H1 (cell line): ENCODE measurements around the gene THAP5. TPM values are rescaled to one million over a fixed set of nuclear protein-coding genes. Genes with fewer than 3 reads are reported as not detected.
"Not testable (repeated sequence)": the region's sequence is repeated elsewhere in the genome, so short reads cannot be mapped to it uniquely, and the experiment has no call there.

ENCODE experiments used
- CTCF ChIA-PET: fragments of 300-600 bp; sonication (Branson Sonifier 250); formaldehyde crosslinking; loops from one replicate; lab custom pipeline; 2021; ENCODE audit not compliant: partially characterized antibody; lab: Charles Lee
- POLR2A ChIA-PET: fragments of 300-600 bp; sonication (Branson Sonifier 250); formaldehyde crosslinking; loops from one replicate; lab custom pipeline; 2021; ENCODE audit warnings: inconsistent platforms; ENCODE audit not compliant: partially characterized antibody; lab: Charles Lee
- DNase-seq, 2 experiments: peaks; one replicate each; pipeline versions ENCODE4 v3.0.0 to v3.0.0-alpha.2; 2010 to 2022; ENCODE audit warnings: low spot score in 2 of 2, low read depth in 1 of 2, mixed read lengths in 1 of 2
- FAIRE-seq: peaks from 2 replicates; lab custom pipeline; 2011; peaks lifted over from hg19 to GRCh38; lab: Jason Lieb, UNC
- H2AFZ ChIP-seq: 2 replicates; pipeline ENCODE4 v1.8.1; 2012; ENCODE audit warnings: low read length, inconsistent platforms
- H2AK5ac ChIP-seq: 2 replicates; pipeline ENCODE4 v1.6.1; 2013; ENCODE audit warnings: low read depth, low read length
- H2BK120ac ChIP-seq: replicated peaks from 2 replicates; pipeline ENCODE3; 2013; ENCODE audit warnings: low read depth, low read length, inconsistent platforms
- H2BK12ac ChIP-seq: 2 replicates; pipeline ENCODE4 v1.6.1; 2013; ENCODE audit warnings: low read depth, low read length
- H2BK15ac ChIP-seq: 2 replicates; pipeline ENCODE4 v1.6.1; 2013; ENCODE audit warnings: low read length
- H2BK20ac ChIP-seq: 2 replicates; pipeline ENCODE4 v1.6.1; 2013; ENCODE audit warnings: low read length
- H2BK5ac ChIP-seq: 2 replicates; pipeline ENCODE4 v1.6.1; 2013; ENCODE audit warnings: low read depth, low read length
- H3K14ac ChIP-seq: 2 replicates; pipeline ENCODE4 v1.6.1; 2013; ENCODE audit warnings: inconsistent platforms; ENCODE audit not compliant: insufficient read length
- H3K18ac ChIP-seq: 2 replicates; pipeline ENCODE4 v1.6.1; 2013; ENCODE audit warnings: low read length; ENCODE audit errors: extremely low read depth
- H3K23ac ChIP-seq: 2 replicates; pipeline ENCODE4 v1.6.1; 2013; ENCODE audit warnings: inconsistent platforms; ENCODE audit not compliant: insufficient read length
- H3K23me2 ChIP-seq: 2 replicates; pipeline ENCODE4 v1.6.1; 2013; ENCODE audit warnings: low read depth, low read length
- H3K27ac ChIP-seq: 2 replicates; pipeline ENCODE4 v1.6.1; 2011; ENCODE audit warnings: low read depth, low read length, inconsistent platforms
- H3K27me3 ChIP-seq, 4 experiments: replicated peaks in 1 of 4; 1 replicate in 1 of 4; 2 replicates in 3 of 4; pipeline versions ENCODE4 v1.6.1 to v1.8.1; 2011 to 2013; ENCODE audit warnings: low read length in 3 of 4, mild to moderate bottlenecking in 3 of 4, inconsistent platforms in 2 of 4, mixed read lengths in 2 of 4, moderate library complexity in 1 of 4; ENCODE audit not compliant: control insufficient read depth in 3 of 4, insufficient read depth in 3 of 4; ENCODE audit errors: extremely low read depth in 1 of 4
- H3K36me3 ChIP-seq, 4 experiments: 2 replicates each; pipeline versions ENCODE4 v1.6.1 to v1.8.1; 2011 to 2013; ENCODE audit warnings: mild to moderate bottlenecking in 4 of 4, low read length in 3 of 4, moderate library complexity in 2 of 4, control low read depth in 1 of 4, inconsistent platforms in 1 of 4; ENCODE audit not compliant: insufficient read depth in 4 of 4, control insufficient read depth in 2 of 4
- H3K4ac ChIP-seq: replicated peaks from 2 replicates; pipeline ENCODE3; 2013; ENCODE audit warnings: low read length, low read depth, mixed read lengths, inconsistent platforms; ENCODE audit not compliant: insufficient read length
- H3K4me1 ChIP-seq, 4 experiments: replicated peaks in 1 of 4; 1 replicate in 1 of 4; 2 replicates in 3 of 4; pipeline versions ENCODE4 v1.6.1 to v1.8.1; 2011 to 2013; ENCODE audit warnings: low read length in 3 of 4, inconsistent platforms in 2 of 4, mixed read lengths in 1 of 4; ENCODE audit not compliant: insufficient read depth in 4 of 4, control insufficient read depth in 3 of 4
- H3K4me2 ChIP-seq, 2 experiments: 2 replicates each; pipeline versions ENCODE4 v1.6.1 to v1.8.1; 2011 to 2013; ENCODE audit warnings: low read depth in 2 of 2, low read length in 2 of 2, control low read depth in 1 of 2, inconsistent platforms in 1 of 2, mild to moderate bottlenecking in 1 of 2; ENCODE audit not compliant: insufficient read depth in 1 of 2
- H3K4me3 ChIP-seq, 4 experiments: fragments of 200-600, 300-600 bp in 1 of 4; sonication (generic), shearing (Covaris generic), sonication (Bioruptor Twin) in 1 of 4; 2 replicates each; pipeline versions ENCODE4 v1.5.1 to v1.8.1; 2011 to 2016; ENCODE audit warnings: low read length in 4 of 4, low read depth in 3 of 4, control low read depth in 2 of 4, inconsistent platforms in 2 of 4, mild to moderate bottlenecking in 2 of 4, mixed read lengths in 1 of 4, moderate library complexity in 1 of 4; ENCODE audit not compliant: insufficient read depth in 2 of 4; ENCODE audit errors: extremely low read depth in 1 of 4
- H3K56ac ChIP-seq: replicated peaks from 2 replicates; pipeline ENCODE3; 2013; ENCODE audit warnings: low read depth, mild to moderate bottlenecking, mixed read lengths, low read length, inconsistent platforms; ENCODE audit not compliant: insufficient read length
- H3K79me1 ChIP-seq: 2 replicates; pipeline ENCODE4 v1.6.1; 2013; ENCODE audit warnings: low read depth, low read length, control low read depth
- H3K79me2 ChIP-seq, 2 experiments: 2 replicates each; pipeline versions ENCODE4 v1.6.1 to v1.8.1; 2012 to 2013; ENCODE audit warnings: low read length in 2 of 2, mild to moderate bottlenecking in 2 of 2, inconsistent platforms in 1 of 2; ENCODE audit not compliant: insufficient read depth in 2 of 2, control insufficient read depth in 1 of 2
- H3K9ac ChIP-seq, 4 experiments: replicated peaks in 1 of 4; 1 replicate in 1 of 4; 2 replicates in 3 of 4; pipeline versions ENCODE4 v1.6.1 to v1.8.1; 2011 to 2013; ENCODE audit warnings: low read depth in 3 of 4, low read length in 3 of 4, control low read depth in 2 of 4, mild to moderate bottlenecking in 2 of 4, moderate library complexity in 2 of 4, inconsistent platforms in 1 of 4; ENCODE audit errors: extremely low read depth in 1 of 4
- H3K9me3 ChIP-seq, 2 experiments: 2 replicates each; pipeline versions ENCODE4 v1.6.1 to v1.8.1; 2012 to 2013; ENCODE audit warnings: mild to moderate bottlenecking in 2 of 2, moderate library complexity in 2 of 2, control low read depth in 1 of 2, inconsistent platforms in 1 of 2, low read depth in 1 of 2, low read length in 1 of 2, mixed read lengths in 1 of 2; ENCODE audit not compliant: insufficient read depth in 2 of 2
- H4K20me1 ChIP-seq, 2 experiments: replicated peaks in 1 of 2; 2 replicates each; pipeline versions ENCODE3 to v1.8.1; 2011 to 2013; ENCODE audit warnings: inconsistent platforms in 2 of 2, low read length in 2 of 2, mild to moderate bottlenecking in 1 of 2; ENCODE audit not compliant: insufficient read depth in 2 of 2, control insufficient read depth in 1 of 2
- H4K5ac ChIP-seq: 2 replicates; pipeline ENCODE4 v1.6.1; 2013; ENCODE audit warnings: low read length, low read depth, mixed read lengths, inconsistent platforms; ENCODE audit not compliant: insufficient read length
- H4K8ac ChIP-seq: 2 replicates; pipeline ENCODE4 v1.8.0; 2013; ENCODE audit warnings: mild to moderate bottlenecking, moderate library complexity, low read length, inconsistent platforms; ENCODE audit not compliant: insufficient read depth; ENCODE audit errors: extremely low read depth
- H4K91ac ChIP-seq: replicated peaks from 2 replicates; pipeline ENCODE3; 2013; ENCODE audit warnings: low read length, mixed read lengths, inconsistent platforms; ENCODE audit not compliant: insufficient read length
- CEBPB ChIP-seq: IDR thresholded peaks from 2 replicates; pipeline ENCODE4 v1.6.1; 2012; ENCODE audit warnings: low read depth, low read length
- GTF2F1 ChIP-seq: IDR thresholded peaks from 2 replicates; pipeline ENCODE4 v1.6.1; 2012; ENCODE audit warnings: low read depth, low read length, improper control_type of control experiment, borderline replicate concordance
- POLR2AphosphoS5 ChIP-seq: IDR thresholded peaks from 2 replicates; pipeline ENCODE4 v1.6.1; 2011; ENCODE audit warnings: low read depth, low read length
- RFX5 ChIP-seq: IDR thresholded peaks from 2 replicates; pipeline ENCODE4 v1.6.1; 2011; ENCODE audit warnings: low read depth, low read length, improper control_type of control experiment, borderline replicate concordance
- SIN3A ChIP-seq, 2 experiments: IDR thresholded peaks in 1 of 2; conservative IDR thresholded peaks in 1 of 2; 2 replicates each; pipeline ENCODE4 v1.6.1; 2011 to 2012; ENCODE audit warnings: low read length in 2 of 2, improper control_type of control experiment in 1 of 2, low read depth in 1 of 2, mild to moderate bottlenecking in 1 of 2
- SP4 ChIP-seq: IDR thresholded peaks from 2 replicates; pipeline ENCODE4 v1.6.1; 2012; ENCODE audit warnings: low read length, inconsistent platforms
- SUZ12 ChIP-seq: fragments of 200-600 bp; sonication (generic); IDR thresholded peaks from 2 replicates; pipeline ENCODE4 v1.6.1; 2012; ENCODE audit warnings: mild to moderate bottlenecking, inconsistent platforms, low read length, moderate library complexity, mixed read lengths
- TAF7 ChIP-seq: optimal IDR thresholded peaks from 2 replicates; pipeline ENCODE3; 2011; ENCODE audit warnings: low read depth, mild to moderate bottlenecking, inconsistent platforms, low read length, moderate library complexity, borderline replicate concordance
- WGBS, 2 experiments: shearing (Covaris generic) in 1 of 2; methylation state at CpG; one replicate each; pipeline versions ENCODE4 v1.1.6 to v1.1.7; 2013 to 2015; ENCODE audit warnings: low lambda C conversion rate in 2 of 2, mixed read lengths in 2 of 2, inconsistent platforms in 1 of 2, low coverage in 1 of 2, missing lambda C conversion rate in 1 of 2; ENCODE audit not compliant: insufficient replicate concordance in 2 of 2, insufficient coverage in 1 of 2, insufficient read length in 1 of 2; ENCODE audit errors: extremely low coverage in 1 of 2, missing lambda C conversion rate in 1 of 2; 5-methylcytosine and 5-hydroxymethylcytosine counted together
- polyA plus RNA-seq, 7 experiments: library from polyadenylated mRNA; depleted of rRNA in 3 of 7; stranded (reverse) in 5 of 7; unstranded in 2 of 7; fragments of >200 nt in 5 of 7; fragments of 200-250 nt in 2 of 7; gene quantifications; 1 replicate in 5 of 7; 2 replicates in 1 of 7; 4 replicates in 1 of 7; pipeline versions ENCODE4 v1.2.1 to v1.2.3, GENCODE V29; 2011 to 2013; ENCODE audit warnings: missing spikeins in 2 of 7, mixed read lengths in 2 of 7
- total RNA-seq: library from RNA; stranded (reverse); fragmentation: NEBNext Ultra II Directional; extraction: Animal tissue kit (Norgen Biotek cat#: 25700); gene quantifications from 2 replicates; pipeline ENCODE4 v1.2.1, GENCODE V29; 2021
- TF ChIP-seq, protein P1 (sequence below): IDR thresholded peaks from 2 replicates; pipeline ENCODE4 v1.6.1; 2012; ENCODE audit warnings: low read length, inconsistent platforms

THAP5 gene
- total and polyA plus RNA-seq, 2 of the 8 experiments (the other 6 are each of a cell fraction or from before 2014, with no cell fraction given): 3.9 to 24.2 TPM

- no peak for TF ChIP-seq SUZ12
- no peak for TF ChIP-seq GTF2F1
- TF ChIP-seq SP4: no peak
- no peak for TF ChIP-seq SIN3A (conservative IDR thresholded peaks at IDR 0.05 in 1 of 2, IDR thresholded peaks at IDR 0.05 in 1 of 2; ENCODE audit: low read depth in 1 of 2, low read length in 2 of 2)
- TF ChIP-seq TAF7: no peak
- TF ChIP-seq, protein P1, sequence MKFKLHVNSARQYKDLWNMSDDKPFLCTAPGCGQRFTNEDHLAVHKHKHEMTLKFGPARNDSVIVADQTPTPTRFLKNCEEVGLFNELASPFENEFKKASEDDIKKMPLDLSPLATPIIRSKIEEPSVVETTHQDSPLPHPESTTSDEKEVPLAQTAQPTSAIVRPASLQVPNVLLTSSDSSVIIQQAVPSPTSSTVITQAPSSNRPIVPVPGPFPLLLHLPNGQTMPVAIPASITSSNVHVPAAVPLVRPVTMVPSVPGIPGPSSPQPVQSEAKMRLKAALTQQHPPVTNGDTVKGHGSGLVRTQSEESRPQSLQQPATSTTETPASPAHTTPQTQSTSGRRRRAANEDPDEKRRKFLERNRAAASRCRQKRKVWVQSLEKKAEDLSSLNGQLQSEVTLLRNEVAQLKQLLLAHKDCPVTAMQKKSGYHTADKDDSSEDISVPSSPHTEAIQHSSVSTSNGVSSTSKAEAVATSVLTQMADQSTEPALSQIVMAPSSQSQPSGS: no peak
- TF ChIP-seq RFX5: no peak
- TF ChIP-seq CEBPB: no peak
- no peak for TF ChIP-seq POLR2AphosphoS5
Observed at GRCh38 chr7:108541478-108541877, 28.0 kb downstream of the THAP5 start (continued).

DNA sequence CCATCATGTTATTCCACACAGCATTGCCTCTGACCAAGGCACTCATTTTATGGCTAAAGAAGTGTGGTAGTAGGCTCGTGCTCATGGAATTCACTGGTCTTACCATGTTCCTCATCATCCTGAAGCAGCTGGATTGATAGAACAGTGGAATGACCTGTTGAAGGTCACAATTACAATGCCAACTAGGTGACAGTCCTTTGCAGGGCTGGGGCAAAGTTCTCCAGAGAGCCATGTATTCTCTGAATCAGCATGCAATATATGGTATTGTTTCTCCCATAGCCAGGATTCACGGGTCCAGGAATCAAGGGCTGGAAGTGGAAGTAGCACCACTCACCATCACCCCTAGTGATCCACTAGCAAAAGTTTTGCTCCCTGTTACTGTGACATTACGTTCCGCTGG lies 30.8 kb downstream of the THAP5 start:
- H4K8ac ChIP-seq, H4K5ac ChIP-seq, H3K9me3 ChIP-seq, FAIRE-seq, H3K4me2 ChIP-seq, H3K23ac ChIP-seq, H3K23me2 ChIP-seq, H3K36me3 ChIP-seq, H4K20me1 ChIP-seq, H2AK5ac ChIP-seq, H3K4me1 ChIP-seq, H3K18ac ChIP-seq, H4K91ac ChIP-seq, H3K56ac ChIP-seq, H3K14ac ChIP-seq, DNase-seq, H2BK120ac ChIP-seq, H3K79me1 ChIP-seq, H3K79me2 ChIP-seq, H3K4ac ChIP-seq, H2AFZ ChIP-seq, H2BK20ac ChIP-seq, H2BK15ac ChIP-seq, H2BK12ac ChIP-seq, H3K27me3 ChIP-seq, H3K4me3 ChIP-seq, H2BK5ac ChIP-seq, H3K27ac ChIP-seq, H3K9ac ChIP-seq: not testable (repeated sequence)
- 95% methylated on average over 4 of the region's 4 CpGs; no CpG with 5 or more reads in 1 of the 2 experiments for WGBS, 2 experiments
- POLR2A ChIA-PET: interaction anchor here (2.6 kb wide), 1 partner anchor 14 kb away, joined by 7 read pairs; no protein-coding TSS in a partner anchor
- CTCF ChIA-PET: interaction anchor here (0.6 kb wide), 1 partner anchor 51 kb away, joined by 3 read pairs; no protein-coding TSS in a partner anchor
